ENCODE results near the gene IP6K3.

The IP6K3 gene

GRCh38 chr6:33705268-33705885, 41.3 kb downstream of the IP6K3 start:
- DNase-seq (ENCODE audit: low read depth) = no peak

DNA sequence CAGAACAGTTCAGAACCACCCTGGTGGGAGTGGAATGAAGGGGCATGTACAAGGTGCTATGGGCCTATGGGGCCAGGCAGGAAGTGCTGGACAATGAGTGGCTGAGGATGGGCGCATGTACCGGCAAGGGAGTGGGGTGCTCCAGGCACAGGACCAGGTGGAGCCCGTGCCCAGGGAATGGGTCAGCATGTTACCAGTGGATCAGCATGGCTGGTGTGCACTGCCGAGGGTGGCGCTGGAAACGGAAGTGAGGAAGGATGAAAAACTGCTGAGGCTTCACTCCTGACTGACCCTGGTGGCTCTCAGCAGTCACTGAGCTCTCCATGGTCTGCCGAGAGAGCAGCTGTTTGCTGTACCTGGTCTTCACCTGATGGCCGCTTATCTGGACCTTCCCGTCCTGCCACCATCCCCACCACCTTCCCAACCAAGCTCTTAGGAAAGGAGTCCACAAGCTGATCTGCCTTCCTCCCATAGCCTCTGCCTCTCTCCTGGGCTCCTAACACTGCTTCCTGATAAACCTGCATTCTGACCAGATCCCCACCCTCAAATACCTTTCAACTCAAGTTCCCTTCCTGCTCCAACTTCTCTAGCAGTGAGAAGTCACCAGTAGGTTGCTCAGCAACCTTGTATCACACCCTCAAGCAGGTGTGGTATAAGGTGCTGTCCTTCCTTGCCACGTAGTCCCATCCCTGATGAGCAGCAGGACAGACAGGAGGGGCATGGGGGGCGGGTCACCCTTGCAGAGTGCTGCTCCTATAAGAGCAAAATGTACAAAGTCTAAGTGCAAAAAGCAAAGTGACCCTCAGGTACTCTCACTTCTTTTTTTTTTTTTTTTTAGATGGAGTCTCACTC, 42.3 kb downstream of the IP6K3 start:
- no peak for DNase-seq (ENCODE audit: low read depth)

- DNase-seq (ENCODE audit: low read depth) = no peak
Measured at GRCh38 chr6:33702345-33702977, 44.2 kb downstream of the IP6K3 start.

DNA sequence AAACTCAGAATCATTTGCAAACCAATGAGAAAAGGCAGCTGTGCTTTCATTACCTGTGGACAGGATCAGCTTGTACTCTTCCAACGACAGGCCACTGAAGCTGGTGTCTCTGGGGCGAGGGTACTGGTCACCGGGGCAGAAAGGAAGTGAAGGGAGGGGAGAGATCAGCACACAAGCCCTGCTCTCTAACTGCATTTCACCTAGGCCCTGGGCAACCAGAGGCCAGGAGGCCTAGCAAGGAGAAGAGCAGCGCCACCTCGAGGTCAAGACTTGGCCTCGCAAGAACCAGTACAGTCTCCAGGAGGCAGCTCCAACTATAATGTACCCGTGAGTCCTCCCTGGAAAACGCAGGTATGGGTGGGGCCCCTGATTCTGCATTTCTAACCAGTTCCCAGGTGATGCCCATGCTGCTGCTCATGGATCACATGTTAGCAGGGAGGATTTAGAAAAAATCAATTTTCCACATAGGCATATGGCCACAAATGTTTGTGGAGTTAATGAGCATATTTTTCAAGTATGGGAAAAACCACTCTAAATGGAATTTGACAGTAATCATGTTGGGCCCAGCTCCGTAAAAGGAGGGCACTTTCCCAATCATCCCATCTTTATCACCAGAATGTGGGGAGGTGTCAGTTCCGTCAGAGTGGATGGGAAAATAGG, 46.2 kb downstream of the IP6K3 start:
- peak; percentile 43 for DNase-seq (ENCODE audit: low read depth)

DNA sequence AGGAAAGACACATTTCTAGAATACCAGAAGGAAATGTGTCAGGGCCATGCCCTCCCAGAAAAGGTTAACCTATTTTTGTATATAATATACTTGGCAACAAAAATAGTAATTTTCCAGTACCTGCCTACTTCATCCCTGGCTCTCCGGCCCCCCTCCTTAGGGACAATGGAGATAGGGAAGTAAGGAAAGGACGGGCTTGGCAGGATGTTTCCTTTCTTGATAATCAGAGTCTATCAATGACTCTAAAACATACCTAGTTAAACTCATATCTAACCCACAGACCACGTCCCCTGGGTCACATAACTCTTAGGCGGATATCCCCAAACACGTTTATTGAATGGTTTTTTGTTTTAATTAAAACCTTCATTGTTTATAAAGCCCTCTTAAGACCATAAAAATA, 47.0 kb downstream of the IP6K3 start:
- DNase-seq (ENCODE audit: low read depth) = no peak

GRCh38 chr6:33699131-33699530, 47.6 kb downstream of the IP6K3 start:
- no peak for DNase-seq (ENCODE audit: low read depth)

DNA sequence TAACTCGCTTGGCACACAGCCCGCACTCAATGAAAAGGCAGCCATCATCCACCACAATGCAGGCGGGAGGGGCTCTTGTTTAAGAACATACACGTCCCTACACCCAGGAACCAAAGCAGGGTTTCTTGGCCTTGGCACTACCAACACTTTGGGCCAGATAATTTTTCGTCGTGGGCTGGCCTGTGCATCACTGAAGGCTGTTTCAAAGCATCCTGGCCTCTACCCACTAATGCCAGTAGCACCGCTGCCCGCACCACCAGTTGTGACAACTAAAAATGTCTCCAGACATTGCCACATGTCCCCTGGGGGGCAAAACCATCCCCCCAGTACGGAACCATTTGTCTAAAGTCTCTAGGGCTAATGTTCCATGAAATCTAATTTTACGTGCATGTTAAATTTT, 48.2 kb downstream of the IP6K3 start:
- no peak for DNase-seq (ENCODE audit: low read depth)

GRCh38 chr6:33697845-33698244, 48.9 kb downstream of the IP6K3 start:
- DNase-seq (ENCODE audit: low read depth) = no peak

- DNase-seq (ENCODE audit: low read depth) = no peak
Measured at GRCh38 chr6:33696548-33697518, 49.9 kb downstream of the IP6K3 start.

GRCh38 chr6:33696076-33696475, 50.6 kb downstream of the IP6K3 start:
- DNase-seq (ENCODE audit: low read depth) = no peak

DNA sequence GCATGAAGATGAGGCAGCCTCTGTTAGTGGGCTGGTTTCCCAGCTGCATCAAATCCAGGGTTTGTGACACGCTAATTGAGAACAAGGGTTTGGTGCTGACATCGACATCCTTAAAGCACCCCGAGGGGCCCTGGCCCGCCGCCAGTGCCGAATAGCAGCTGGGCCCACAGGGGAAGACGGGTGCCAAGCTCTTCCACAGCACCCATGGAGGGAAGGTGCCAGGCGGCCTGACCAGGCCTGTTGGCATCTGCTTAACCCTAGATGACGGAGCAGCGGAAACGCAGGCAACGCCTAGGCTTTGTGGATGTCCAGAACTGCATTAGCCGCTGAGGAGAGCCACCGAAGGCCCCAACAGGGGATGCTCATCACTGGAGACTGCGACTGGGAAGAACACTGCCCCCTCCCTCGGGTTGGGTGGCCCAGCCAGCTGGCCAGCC, 51.2 kb downstream of the IP6K3 start:
- DNase-seq (ENCODE audit: low read depth) = no peak

DNA sequence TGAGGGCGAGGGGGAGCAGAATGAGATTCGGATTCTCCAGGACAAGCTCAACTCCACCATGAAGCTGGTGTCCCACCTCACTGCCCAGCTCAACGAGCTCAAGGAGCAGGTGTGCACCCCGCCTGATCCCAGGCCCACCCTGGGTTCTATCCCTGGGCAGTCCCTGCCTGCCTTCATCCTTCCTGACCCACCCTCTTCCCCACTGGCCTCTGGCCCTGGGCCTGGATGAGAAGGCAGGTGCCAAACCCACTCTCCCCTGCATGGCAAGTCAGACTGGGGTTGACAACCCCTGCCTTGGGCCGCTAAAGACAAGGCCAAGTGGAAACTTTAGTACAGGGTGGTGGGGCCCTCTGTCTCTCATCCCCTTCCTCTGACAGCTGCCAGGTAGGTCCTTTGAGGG, 51.7 kb downstream of the IP6K3 start:
- no peak for DNase-seq (ENCODE audit: low read depth)

GRCh38 chr6:33694401-33694931, 52.2 kb downstream of the IP6K3 start:
- peak; percentile 45 for DNase-seq (ENCODE audit: low read depth)

DNA sequence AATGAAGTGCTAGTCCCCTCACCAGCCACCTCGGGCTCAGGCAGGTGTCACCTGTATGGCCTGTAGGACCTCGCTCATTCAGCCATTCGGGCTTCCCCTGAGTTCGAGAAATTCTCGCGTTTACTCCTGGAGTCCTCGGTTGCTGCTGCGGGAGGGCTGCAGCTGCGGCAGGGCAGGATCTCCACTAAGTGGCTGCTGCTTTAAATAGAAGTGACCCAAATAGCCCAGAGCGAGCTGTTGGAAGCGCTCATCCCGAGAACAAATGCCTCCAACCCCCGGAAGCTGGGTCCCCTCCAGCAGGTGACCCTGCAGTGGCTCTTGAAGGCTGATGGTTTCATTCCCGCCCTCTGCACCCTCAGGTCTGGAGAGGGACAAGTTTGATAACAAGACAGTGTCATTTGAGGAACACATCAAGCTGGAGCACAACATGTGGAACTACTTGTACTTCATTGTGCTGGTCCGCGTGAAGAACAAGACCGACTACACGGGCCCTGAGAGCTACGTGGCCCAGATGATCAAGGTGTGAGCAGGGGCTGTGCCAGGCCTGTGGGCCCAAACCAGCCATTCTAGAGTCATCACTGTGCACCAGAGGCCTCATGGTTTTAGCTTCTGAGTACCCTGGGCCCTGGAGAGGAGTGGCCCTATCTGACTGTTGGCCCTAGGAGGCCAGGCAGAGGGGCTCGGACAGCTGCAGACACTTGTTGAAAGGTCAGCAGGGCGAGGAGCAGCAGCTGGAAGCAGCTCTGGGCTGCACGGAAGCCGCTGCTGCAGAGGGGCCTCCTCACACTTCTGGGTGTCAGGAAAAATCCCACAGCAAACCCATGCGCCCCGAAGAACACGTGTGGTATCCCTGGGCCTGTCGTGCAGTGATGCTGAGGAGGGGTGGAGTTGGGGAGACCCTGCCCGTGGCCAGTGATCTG, 53.3 kb downstream of the IP6K3 start:
- DNase-seq (ENCODE audit: low read depth) = no peak

GRCh38 chr6:33692760-33693158, 53.9 kb downstream of the IP6K3 start:
- DNase-seq (ENCODE audit: low read depth) = peak; percentile 47

GRCh38 chr6:33692078-33692759, 54.5 kb downstream of the IP6K3 start:
- no peak for DNase-seq (ENCODE audit: low read depth)

- DNase-seq (ENCODE audit: low read depth) = no peak
Measured at GRCh38 chr6:33691456-33692077, 55.1 kb downstream of the IP6K3 start.

GRCh38 chr6:33690766-33691165, 55.9 kb downstream of the IP6K3 start:
- DNase-seq (ENCODE audit: low read depth) = no peak

DNA sequence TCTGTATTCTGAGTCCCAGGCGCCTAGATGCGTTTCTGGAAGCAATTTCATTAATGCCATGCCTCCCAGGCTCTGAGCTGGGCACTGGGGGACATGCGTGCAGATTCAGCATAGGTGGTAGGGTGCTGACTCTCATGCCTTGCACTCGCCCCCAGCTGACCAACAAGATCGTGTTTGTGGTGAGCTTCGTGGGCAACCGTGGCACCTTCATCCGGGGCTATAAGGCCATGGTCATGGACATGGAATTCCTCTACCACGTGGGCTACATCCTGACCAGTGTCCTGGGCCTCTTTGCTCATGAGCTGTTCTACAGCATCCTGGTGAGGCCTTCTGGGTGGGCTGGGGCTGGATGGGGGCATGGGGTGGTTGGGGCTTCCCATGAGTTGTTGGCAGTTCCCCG, 56.8 kb downstream of the IP6K3 start:
- DNase-seq (ENCODE audit: low read depth) = no peak

Data from activated gamma-delta T cell treated with anti-CD3 and anti-CD28 coated beads, Interleukin-2, amount 50 U/mL, for 16 hours (primary cell).